ENCODE data around the gene OAS1.

DNA sequence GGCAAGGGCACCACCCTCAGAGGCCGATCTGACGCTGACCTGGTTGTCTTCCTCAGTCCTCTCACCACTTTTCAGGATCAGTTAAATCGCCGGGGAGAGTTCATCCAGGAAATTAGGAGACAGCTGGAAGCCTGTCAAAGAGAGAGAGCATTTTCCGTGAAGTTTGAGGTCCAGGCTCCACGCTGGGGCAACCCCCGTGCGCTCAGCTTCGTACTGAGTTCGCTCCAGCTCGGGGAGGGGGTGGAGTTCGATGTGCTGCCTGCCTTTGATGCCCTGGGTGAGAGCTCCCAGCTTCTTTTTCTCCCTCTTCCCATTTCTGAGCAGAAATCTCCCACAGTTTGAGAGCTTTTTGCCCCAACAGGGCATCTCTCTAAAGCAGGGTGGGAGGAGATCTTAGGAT, 1.8 kb downstream of the OAS1 start:
- TF ChIP-seq, protein P1, sequence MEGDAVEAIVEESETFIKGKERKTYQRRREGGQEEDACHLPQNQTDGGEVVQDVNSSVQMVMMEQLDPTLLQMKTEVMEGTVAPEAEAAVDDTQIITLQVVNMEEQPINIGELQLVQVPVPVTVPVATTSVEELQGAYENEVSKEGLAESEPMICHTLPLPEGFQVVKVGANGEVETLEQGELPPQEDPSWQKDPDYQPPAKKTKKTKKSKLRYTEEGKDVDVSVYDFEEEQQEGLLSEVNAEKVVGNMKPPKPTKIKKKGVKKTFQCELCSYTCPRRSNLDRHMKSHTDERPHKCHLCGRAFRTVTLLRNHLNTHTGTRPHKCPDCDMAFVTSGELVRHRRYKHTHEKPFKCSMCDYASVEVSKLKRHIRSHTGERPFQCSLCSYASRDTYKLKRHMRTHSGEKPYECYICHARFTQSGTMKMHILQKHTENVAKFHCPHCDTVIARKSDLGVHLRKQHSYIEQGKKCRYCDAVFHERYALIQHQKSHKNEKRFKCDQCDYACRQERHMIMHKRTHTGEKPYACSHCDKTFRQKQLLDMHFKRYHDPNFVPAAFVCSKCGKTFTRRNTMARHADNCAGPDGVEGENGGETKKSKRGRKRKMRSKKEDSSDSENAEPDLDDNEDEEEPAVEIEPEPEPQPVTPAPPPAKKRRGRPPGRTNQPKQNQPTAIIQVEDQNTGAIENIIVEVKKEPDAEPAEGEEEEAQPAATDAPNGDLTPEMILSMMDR (IDR thresholded peaks at IDR 0.05; ENCODE audit: low read depth, low read length) = no peak
- TF ChIP-seq EZH2phosphoT487 (IDR thresholded peaks at IDR 0.05; ENCODE audit: low read depth) = no peak

Measured in OCI-LY3 (cell line).